Measurements from ENCODE around the gene BACE1. TPM values are rescaled to one million over a fixed set of nuclear protein-coding genes. Genes with fewer than 3 reads are reported as not detected.

Gene BACE1
- total RNA-seq: 10 to 100 TPM; 19.2 to 42.8 (median 23.7) TPM
- long read RNA-seq, partial matches to known transcripts: 1 of 8 reads
- long read RNA-seq, other reads (novel, unspliced or antisense): 7 of 8 reads

DNA sequence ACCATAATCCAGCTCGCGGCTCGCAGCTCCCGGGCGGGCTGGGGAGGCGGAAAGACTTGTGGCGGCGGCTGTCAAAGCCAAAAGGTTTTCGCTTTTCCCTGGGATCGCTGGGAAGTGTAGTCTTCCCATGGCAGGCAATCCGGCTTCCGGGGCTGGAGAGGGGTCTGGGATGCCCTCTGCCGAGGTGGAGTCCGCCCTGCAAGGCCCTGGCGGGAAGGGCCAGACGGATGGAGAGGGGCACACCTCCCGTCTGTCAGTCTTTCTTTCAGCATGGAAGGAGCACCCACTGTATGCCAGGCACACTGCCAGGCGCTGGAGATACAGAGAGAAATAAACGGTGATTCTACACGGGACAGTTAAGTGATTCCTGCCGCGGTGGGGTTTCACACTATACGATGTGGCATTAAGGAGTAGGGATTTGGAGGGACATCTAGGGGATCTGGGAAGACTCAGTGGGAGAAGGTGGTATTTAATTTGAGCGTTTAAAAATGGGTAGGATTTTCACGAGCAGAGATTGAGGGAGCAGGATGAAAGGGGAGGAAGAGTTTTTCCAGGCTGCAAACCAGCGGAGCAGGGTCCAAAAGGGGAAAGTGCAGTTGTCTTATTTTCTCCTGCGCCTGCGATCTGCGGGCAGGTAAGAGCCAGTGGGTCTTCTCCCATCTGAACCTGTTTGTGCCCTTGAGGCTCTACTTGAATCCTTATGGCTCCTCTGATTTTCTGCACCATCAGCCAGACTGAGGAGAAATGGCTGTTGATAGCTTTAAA, at the start of gene BACE1:
Gene BACE1 (minus strand): TSS at position 60 of the 765 bp plus-strand sequence. CDS start 461 bp downstream, outside the sequence.
- ATAC-seq: peak; percentile 94 to 97 (median 96)
- peak; percentile 48 for TF ChIP-seq POLR2A (IDR thresholded peaks at IDR 0.05)
- TF ChIP-seq, protein P1, sequence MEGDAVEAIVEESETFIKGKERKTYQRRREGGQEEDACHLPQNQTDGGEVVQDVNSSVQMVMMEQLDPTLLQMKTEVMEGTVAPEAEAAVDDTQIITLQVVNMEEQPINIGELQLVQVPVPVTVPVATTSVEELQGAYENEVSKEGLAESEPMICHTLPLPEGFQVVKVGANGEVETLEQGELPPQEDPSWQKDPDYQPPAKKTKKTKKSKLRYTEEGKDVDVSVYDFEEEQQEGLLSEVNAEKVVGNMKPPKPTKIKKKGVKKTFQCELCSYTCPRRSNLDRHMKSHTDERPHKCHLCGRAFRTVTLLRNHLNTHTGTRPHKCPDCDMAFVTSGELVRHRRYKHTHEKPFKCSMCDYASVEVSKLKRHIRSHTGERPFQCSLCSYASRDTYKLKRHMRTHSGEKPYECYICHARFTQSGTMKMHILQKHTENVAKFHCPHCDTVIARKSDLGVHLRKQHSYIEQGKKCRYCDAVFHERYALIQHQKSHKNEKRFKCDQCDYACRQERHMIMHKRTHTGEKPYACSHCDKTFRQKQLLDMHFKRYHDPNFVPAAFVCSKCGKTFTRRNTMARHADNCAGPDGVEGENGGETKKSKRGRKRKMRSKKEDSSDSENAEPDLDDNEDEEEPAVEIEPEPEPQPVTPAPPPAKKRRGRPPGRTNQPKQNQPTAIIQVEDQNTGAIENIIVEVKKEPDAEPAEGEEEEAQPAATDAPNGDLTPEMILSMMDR (IDR thresholded peaks at IDR 0.05): peak; percentile 23 to 54 (median 52)
- Histone ChIP-seq H3K36me3 (no peaks in the 10 kb centered on the region), H3K9me3 (no peaks in the 10 kb centered on the region), H3K4me1 (peaks cover 0 to 18% (median 5%) of the 10 kb centered on the region in 4 donors), H3K27ac (peak within 1 kb of the TSS in 2 of 3 donors; percentile 47 to 49), H3K27me3 (no peaks in the 10 kb centered on the region), H3K4me3 (peak within 1 kb of the TSS; percentile 76 to 90 (median 82))
- 13% methylated on average over 20 of the region's 29 CpGs for whole genome bisulfite sequencing (ENCODE audit: insufficient coverage, low coverage, low lambda C conversion rate, missing lambda C conversion rate)
- peak; percentile 87 to 91 (median 90) for DNase-seq
- intact Hi-C loops (cut with DNase I): no loop called here

DNA sequence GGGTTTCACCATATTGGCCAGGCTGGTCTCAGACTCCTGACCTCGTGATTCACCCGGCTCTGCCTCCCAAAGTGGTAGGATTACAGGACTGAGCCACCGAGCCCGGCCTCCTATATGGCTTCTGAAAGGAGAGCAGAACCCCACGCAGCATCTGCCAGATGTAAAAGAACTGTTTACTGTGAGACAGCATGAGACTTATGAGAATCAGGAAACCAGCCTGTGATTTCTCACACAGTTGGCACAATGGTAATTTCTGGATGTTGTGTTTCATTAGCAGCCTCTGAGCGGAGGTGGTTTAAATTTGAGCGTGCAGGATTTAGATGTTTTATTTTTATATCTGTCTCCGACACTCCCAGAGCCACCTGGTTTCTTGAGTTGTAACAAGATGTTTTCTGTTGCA, 45.4 kb upstream of the BACE1 start:
- peaks cover 0 to 34% (median 1%) of the 10 kb centered on the region in 4 donors for H3K36me3 ChIP-seq
- H3K9me3 ChIP-seq: no peaks in the 10 kb centered on the region
- intact Hi-C loops (cut with DNase I): no loop called here
- H3K27me3 ChIP-seq: no peaks in the 10 kb centered on the region
- no peak for DNase-seq
- 70% methylated on average over 5 of the region's 8 CpGs for WGBS (ENCODE audit: insufficient coverage, low coverage, low lambda C conversion rate, missing lambda C conversion rate)
- H3K4me3 ChIP-seq: no peak overlapping the region
- H3K27ac ChIP-seq: no peak overlapping the region
- H3K4me1 ChIP-seq: no peaks in the 10 kb centered on the region
- TF ChIP-seq, protein P1 (IDR thresholded peaks at IDR 0.05): no peak
- TF ChIP-seq POLR2A (IDR thresholded peaks at IDR 0.05): no peak
- ATAC-seq: no peak

DNA sequence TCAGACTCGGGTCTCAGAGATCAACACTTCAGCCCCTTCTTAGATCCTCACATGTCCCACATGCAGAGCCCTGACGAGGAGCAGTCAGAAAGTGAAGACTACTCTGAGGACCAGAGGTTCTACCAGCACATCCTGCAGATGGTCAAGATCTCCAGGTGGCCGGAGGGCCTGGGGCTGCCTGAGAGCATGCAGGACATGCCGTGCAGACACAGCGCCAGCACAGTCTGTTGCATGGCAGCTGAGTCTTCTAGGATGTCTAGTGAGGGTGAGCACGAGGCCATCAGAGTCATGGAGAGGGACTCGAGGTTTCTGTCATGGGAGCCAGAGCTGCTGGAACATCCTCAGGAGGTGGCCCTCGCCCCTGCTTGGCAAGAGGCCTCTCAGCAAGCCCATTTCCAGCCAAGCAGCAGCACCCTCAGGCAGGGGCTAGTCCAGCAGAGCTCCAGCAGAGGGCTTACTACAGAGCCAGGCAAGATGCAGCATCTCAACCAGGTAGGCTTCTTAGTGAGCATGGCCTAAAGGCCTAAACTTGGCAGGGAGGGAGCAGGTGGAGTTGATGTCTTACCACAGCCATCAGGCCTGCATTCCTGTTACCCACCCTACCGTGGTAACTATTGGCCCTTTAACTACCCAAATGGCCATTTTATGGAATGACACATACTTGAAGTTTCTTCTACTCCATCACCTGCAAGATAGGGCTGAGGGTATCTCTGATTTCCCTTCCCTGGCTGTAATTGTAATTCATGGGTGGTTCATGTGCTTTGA, 40.3 kb upstream of the BACE1 start:
- Histone ChIP-seq H3K9me3 (no peaks in the 10 kb centered on the region), H3K4me3 (no peak overlapping the region), H3K27ac (no peak overlapping the region), H3K36me3 (peaks cover 0 to 26% (median 0%) of the 10 kb centered on the region in 4 donors), H3K27me3 (no peaks in the 10 kb centered on the region), H3K4me1 (no peaks in the 10 kb centered on the region)
- WGBS (ENCODE audit: insufficient coverage, low coverage, low lambda C conversion rate, missing lambda C conversion rate): no CpG with 5 or more reads among the region's 9 CpGs
- DNase-seq (no peak), ATAC-seq (peak in 1 of 4 donors; percentile 35)
- intact Hi-C loops (cut with DNase I): no loop called here
- TF ChIP-seq POLR2A (IDR thresholded peaks at IDR 0.05): no peak
- TF ChIP-seq, protein P1 (IDR thresholded peaks at IDR 0.05): no peak

DNA sequence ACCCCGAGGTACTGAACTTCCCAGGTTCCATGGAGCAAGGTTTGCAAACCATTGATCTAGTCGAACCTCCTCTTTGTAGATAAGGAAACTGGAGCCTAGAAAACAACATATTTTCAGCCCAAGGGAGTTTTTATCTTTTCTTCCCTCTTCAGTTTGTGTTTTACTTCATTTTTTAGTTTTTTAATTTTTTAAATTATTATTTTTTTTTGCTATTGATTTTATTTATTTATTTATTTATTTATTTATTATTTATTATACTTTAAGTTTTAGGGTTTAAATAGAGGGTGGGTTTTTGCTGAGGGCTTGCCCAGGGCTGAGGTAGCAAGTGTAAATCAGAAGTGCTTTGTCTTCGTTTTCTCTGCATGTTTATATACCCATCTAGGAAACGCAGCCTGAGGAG, 38.5 kb upstream of the BACE1 start:
- WGBS (ENCODE audit: insufficient coverage, low coverage, low lambda C conversion rate, missing lambda C conversion rate): 95% methylated on average over 4 of the region's 4 CpGs
- peaks cover 0 to 25% (median 0%) of the 10 kb centered on the region in 4 donors for H3K36me3 ChIP-seq
- no peak for DNase-seq
- TF ChIP-seq, protein P1 (IDR thresholded peaks at IDR 0.05): no peak
- no peak for TF ChIP-seq POLR2A (IDR thresholded peaks at IDR 0.05)
- no peak overlapping the region for H3K4me3 ChIP-seq
- H3K4me1 ChIP-seq: no peaks in the 10 kb centered on the region
- H3K27me3 ChIP-seq: no peaks in the 10 kb centered on the region
- intact Hi-C loops (cut with DNase I): no loop called here
- H3K27ac ChIP-seq: no peak overlapping the region
- no peaks in the 10 kb centered on the region for H3K9me3 ChIP-seq
- no peak for ATAC-seq
